ENCODE results near the gene PXDN. TPM values are rescaled to one million over a fixed set of nuclear protein-coding genes. Genes with fewer than 3 reads are reported as not detected.

The PXDN gene
- total and polyA plus RNA-seq, 10 of the 15 experiments (the other 5 are each of a cell fraction or from before 2014, with no cell fraction given) = 0.12 to 0.69 (median 0.23) TPM; not detected in 5

DNA sequence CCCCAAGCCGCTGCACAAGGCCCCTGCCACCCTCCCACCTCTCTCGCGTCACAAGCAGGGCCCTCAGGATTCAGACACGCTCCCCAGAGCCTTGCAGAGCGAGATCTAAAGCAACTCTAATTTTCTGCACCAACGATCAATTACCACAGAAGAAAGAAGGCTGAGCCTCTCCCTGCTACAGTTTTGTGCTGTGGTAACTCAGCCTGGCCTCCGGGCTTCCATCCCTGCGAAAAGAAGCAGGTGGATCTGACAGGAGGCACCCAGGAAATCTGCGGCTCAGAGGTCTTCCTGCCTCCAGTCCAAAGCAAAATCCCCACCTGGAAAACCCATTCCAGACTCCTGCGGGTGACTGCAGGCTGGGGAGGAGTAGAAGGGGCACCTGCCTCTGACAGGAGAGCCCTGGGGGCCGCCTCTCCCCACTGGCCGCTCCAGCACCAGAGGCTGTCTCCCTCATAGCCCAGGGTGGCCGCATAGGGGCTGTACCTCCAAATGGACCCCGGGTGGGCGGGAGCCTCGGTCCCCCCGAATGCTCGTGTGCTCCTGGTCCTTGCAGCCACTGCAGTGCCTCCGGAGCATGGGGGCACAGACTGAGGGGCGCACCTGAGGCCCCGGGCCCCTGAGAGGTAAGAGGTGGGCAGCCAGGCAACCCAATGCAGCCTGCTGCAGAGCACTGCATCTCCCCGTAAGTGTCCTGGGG, 31.0 kb downstream of the PXDN start (continued):
- TF ChIP-seq, protein P1, sequence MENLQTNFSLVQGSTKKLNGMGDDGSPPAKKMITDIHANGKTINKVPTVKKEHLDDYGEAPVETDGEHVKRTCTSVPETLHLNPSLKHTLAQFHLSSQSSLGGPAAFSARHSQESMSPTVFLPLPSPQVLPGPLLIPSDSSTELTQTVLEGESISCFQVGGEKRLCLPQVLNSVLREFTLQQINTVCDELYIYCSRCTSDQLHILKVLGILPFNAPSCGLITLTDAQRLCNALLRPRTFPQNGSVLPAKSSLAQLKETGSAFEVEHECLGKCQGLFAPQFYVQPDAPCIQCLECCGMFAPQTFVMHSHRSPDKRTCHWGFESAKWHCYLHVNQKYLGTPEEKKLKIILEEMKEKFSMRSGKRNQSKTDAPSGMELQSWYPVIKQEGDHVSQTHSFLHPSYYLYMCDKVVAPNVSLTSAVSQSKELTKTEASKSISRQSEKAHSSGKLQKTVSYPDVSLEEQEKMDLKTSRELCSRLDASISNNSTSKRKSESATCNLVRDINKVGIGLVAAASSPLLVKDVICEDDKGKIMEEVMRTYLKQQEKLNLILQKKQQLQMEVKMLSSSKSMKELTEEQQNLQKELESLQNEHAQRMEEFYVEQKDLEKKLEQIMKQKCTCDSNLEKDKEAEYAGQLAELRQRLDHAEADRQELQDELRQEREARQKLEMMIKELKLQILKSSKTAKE (IDR thresholded peaks at IDR 0.05; ENCODE audit: low read depth, poor library complexity, severe bottlenecking) = no peak

DNA sequence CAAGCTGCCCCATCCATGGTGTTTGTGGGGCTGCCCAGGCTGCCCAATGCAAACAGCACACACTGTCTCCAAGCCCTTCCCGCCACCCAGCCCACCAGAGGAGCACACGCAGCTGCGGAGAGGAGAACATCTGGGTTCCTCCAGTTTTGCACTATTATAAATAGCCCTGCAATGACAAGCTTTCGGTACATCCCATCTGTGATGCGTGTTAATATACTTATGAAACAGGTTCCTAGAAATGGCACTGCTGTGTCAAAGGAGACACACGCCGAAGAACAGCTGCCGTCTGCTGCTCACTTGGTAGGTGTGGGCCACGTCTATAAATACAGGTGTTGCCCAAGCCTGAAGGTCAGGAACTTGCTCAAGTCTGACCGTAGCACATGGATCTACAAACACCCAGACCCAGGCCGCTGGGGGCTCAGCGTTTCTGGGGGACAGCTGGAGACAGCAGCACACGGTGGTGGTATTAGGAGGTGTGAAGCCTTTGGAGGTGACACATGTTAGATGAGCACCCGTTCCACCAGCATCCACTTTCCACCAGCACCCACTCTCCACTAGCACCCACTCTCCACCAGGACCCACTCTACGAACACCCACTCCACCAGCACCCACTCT, 34.3 kb downstream of the PXDN start:
- TF ChIP-seq, protein P2, sequence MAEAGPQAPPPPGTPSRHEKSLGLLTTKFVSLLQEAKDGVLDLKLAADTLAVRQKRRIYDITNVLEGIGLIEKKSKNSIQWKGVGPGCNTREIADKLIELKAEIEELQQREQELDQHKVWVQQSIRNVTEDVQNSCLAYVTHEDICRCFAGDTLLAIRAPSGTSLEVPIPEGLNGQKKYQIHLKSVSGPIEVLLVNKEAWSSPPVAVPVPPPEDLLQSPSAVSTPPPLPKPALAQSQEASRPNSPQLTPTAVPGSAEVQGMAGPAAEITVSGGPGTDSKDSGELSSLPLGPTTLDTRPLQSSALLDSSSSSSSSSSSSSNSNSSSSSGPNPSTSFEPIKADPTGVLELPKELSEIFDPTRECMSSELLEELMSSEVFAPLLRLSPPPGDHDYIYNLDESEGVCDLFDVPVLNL (IDR thresholded peaks at IDR 0.05; ENCODE audit: low read depth, low read length) = no peak
- TF ChIP-seq MEF2B (IDR thresholded peaks at IDR 0.05; ENCODE audit: partially characterized antibody, poor library complexity, severe bottlenecking) (no peak), TARDBP (IDR thresholded peaks at IDR 0.05; ENCODE audit: borderline replicate concordance) (no peak), NRF1 (conservative IDR thresholded peaks at IDR 0.05; ENCODE audit: low read depth, low read length) (no peak), ZNF622 (IDR thresholded peaks at IDR 0.05) (no peak)

More for the DNA sequence above, 34.3 kb downstream of the PXDN start:
- no TSS peak for BruUV-seq (replicated peaks)
- ChIA-PET POLR2A (no interaction called here), SMC1A (ENCODE audit: uncharacterized antibody, unreplicated experiment) (no interaction called here), RAD21 (ENCODE audit: unreplicated experiment) (no interaction called here), CTCF (no interaction called here)
- no peaks in the 10 kb centered on the region for H3K9me3 ChIP-seq (replicated peaks; ENCODE audit: control insufficient read depth, insufficient read depth, low read length)
- no peak overlapping the region for H3K4me2 ChIP-seq (ENCODE audit: control insufficient read depth, insufficient read depth)
- DNase-seq (ENCODE audit: low read depth, low spot score) (no peak), ATAC-seq (no peak), FAIRE-seq (no peak)
- no peak overlapping the region for H3K27ac ChIP-seq (ENCODE audit: control insufficient read depth, insufficient read depth)
- in situ Hi-C loops (cut with MboI) = no loop called here
- no peaks in the 10 kb centered on the region for H4K20me1 ChIP-seq (ENCODE audit: control insufficient read depth, insufficient read depth)
- H3K36me3 ChIP-seq (ENCODE audit: control insufficient read depth in 2 of 2, insufficient read depth in 2 of 2, low read length in 1 of 2) = no peaks in the 10 kb centered on the region
- H3K4me1 ChIP-seq (ENCODE audit: control insufficient read depth, insufficient read depth, low read length) = no peaks in the 10 kb centered on the region
- no peak overlapping the region for H2AFZ ChIP-seq (ENCODE audit: control insufficient read depth, low read depth, low read length)
- intact Hi-C loops (cut with micrococcal nuclease; ENCODE audit: unreplicated experiment) = no loop called here
- no peak overlapping the region for H3K9ac ChIP-seq (ENCODE audit: control insufficient read depth, insufficient read depth, low read length)
- WGBS (ENCODE audit: insufficient coverage, insufficient replicate concordance, low lambda C conversion rate, missing lambda C conversion rate) = 9% methylated on average over 15 of the region's 15 CpGs
- H3K4me3 ChIP-seq = no peak overlapping the region
- no peaks in the 10 kb centered on the region for H3K79me2 ChIP-seq (ENCODE audit: control insufficient read depth, insufficient read depth, low read length)
- H3K27me3 ChIP-seq (replicated peaks in 1 of 2; ENCODE audit: control insufficient read depth in 2 of 2, insufficient read depth in 2 of 2, low read length in 1 of 2) = no peaks in the 10 kb centered on the region

Data from GM12878 (cell line).